GM13976 (cell line): ENCODE results near the gene ADGRG2.
A peak's percentile ranks its signal among the peaks of the same experiment; 100 is the strongest.

Experiments used
- DNase-seq: peaks from one replicate; pipeline ENCODE4 v3.0.0; 2012; ENCODE audit warnings: low spot score
- CTCF ChIP-seq: IDR thresholded peaks from 2 replicates; pipeline ENCODE4 v1.5.1; 2012; ENCODE audit warnings: borderline replicate concordance, mild to moderate bottlenecking; ENCODE audit not compliant: insufficient read depth; ENCODE audit errors: extremely low read depth, missing control alignments, control extremely low read depth
- in situ Hi-C: fragments of 300-500 bp; cut with MboI; formaldehyde crosslinking; loops from one replicate; pipeline ENCODE4 v1.12.0; 2022; ENCODE audit warnings: low sequenced_read_pairs, mixed read lengths, inconsistent platforms; ENCODE audit not compliant: unreplicated experiment

The ADGRG2 gene

GRCh38 chrX:19121898-19122640 is at the start of gene ADGRG2:
Gene ADGRG2, minus strand, starts transcription at chrX:19122468. Its CDS starts 53,634 bp downstream, at chrX:19068834.
- TF ChIP-seq CTCF: no peak
- DNase-seq: peak; percentile 20
- in situ Hi-C loops: no loop called here

DNA sequence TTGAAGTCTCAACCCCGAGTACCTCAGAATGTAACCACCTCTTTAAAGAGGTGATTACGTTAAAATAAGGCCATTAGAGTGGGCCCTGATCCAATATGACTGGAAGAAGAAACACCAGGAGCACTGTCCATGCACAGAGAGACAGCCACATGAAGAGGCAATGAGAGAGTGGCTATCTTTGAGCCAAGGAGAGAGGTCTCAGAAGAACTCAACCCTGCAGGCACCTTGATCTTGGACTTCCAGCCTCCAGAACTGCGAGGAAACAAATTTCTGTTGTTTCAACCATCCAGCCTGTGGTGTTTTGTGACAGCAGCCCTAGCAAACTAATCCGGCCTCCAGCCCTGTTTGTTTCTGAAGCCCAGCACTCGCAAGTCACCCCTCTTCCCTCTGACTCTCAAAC is 46.3 kb upstream of the ADGRG2 start:
- no peak for TF ChIP-seq CTCF
- no peak for DNase-seq
- in situ Hi-C loops: no loop called here

- no peak for TF ChIP-seq CTCF
- no peak for DNase-seq
- in situ Hi-C loops: no loop called here
These were observed 40.6 kb upstream of the ADGRG2 start for GRCh38 chrX:19162851-19163250.

GRCh38 chrX:19156186-19156585 is 33.9 kb upstream of the ADGRG2 start:
- in situ Hi-C loops: no loop called here
- no peak for TF ChIP-seq CTCF
- DNase-seq: no peak

DNA sequence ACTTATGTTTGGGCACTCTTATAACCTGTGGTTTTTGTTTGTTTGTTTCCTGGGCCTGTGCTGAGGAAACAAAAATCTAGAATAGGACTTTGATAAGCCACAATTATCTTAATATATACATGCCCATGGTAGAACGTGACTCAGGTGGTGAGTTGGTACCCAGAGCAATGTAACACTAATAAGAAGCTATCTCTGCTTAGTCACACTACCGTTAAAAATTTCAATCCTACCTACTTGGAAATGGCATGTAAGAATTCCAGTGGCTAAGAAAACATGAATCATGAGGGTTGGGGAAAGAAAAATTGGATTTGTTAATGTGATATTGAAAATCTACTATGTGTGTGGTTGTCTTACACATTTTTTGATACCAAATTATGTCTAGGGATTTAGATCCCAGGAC is 30.5 kb upstream of the ADGRG2 start:
- DNase-seq: no peak
- in situ Hi-C loops: no loop called here
- TF ChIP-seq CTCF: no peak

DNA sequence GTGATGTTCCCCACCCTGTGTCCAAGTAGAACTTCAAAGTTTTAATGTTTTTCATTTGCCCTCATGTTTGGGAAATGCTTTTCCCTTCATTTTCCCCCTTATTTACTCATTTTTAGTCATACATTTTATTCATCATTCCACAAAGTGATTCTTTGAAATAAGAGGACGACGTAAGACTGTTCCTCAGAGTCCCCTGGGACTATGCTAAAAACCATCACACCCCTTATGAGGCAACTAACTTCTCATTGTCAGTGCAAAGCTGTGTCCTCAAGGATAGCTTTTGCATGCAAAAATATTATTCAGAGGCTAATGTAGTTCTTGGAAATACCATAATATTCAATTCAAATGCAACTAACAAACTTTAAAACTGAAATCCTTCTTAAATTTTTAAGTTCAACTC is 14.8 kb upstream of the ADGRG2 start:
- in situ Hi-C loops: no loop called here
- no peak for TF ChIP-seq CTCF
- DNase-seq: no peak
